WERI-Rb-1 (cell line): ENCODE measurements around the gene LIPK.

ENCODE experiments used
- DNase-seq: peaks from one replicate; pipeline ENCODE4 v3.0.0-alpha.2; 2020
- H3K27ac ChIP-seq: fragments of 250-450 bp; sonication (Bioruptor Pico); 2 replicates; pipeline ENCODE4 v1.5.1; 2020; ENCODE audit warnings: mild to moderate bottlenecking, moderate library complexity
- H3K27me3 ChIP-seq: fragments of 250-450 bp; sonication (Bioruptor Pico); 2 replicates; pipeline ENCODE4 v1.5.1; 2021; ENCODE audit warnings: mild to moderate bottlenecking, low read depth, moderate library complexity; ENCODE audit not compliant: insufficient read depth, severe bottlenecking
- H3K36me3 ChIP-seq: fragments of 250-450 bp; sonication (Bioruptor Pico); 2 replicates; pipeline ENCODE4 v1.5.1; 2020; ENCODE audit warnings: mild to moderate bottlenecking, moderate library complexity
- H3K4me3 ChIP-seq: 2 replicates; pipeline ENCODE4 v1.5.1; 2011; ENCODE audit warnings: low read depth, mild to moderate bottlenecking, control low read depth, low read length
- H3K9me3 ChIP-seq: fragments of 250-450 bp; sonication (Bioruptor Pico); 2 replicates; pipeline ENCODE4 v1.5.1; 2021; ENCODE audit warnings: mild to moderate bottlenecking, moderate library complexity; ENCODE audit not compliant: severe bottlenecking
- CTCF ChIP-seq: IDR thresholded peaks from 2 replicates; pipeline ENCODE4 v1.5.1; 2011; ENCODE audit warnings: low read depth, mild to moderate bottlenecking, control low read depth, inconsistent platforms, low read length

LIPK gene

GRCh38 chr10:88769384-88769783, 63.3 kb downstream of the LIPK start:
- no peak for TF ChIP-seq CTCF
- Histone ChIP-seq H3K27me3 (no peaks in the 10 kb centered on the region), H3K4me3 (no peak overlapping the region), H3K36me3 (no peaks in the 10 kb centered on the region), H3K27ac (no peak overlapping the region), H3K9me3 (no peaks in the 10 kb centered on the region)
- DNase-seq: no peak

GRCh38 chr10:88781206-88781605, 75.2 kb downstream of the LIPK start:
- TF ChIP-seq CTCF: no peak
- Histone ChIP-seq H3K27ac (no peak overlapping the region), H3K36me3 (no peaks in the 10 kb centered on the region), H3K4me3 (no peak overlapping the region), H3K9me3 (no peaks in the 10 kb centered on the region), H3K27me3 (no peaks in the 10 kb centered on the region)
- DNase-seq: no peak

- Histone ChIP-seq H3K9me3 (no peaks in the 10 kb centered on the region), H3K27me3 (no peaks in the 10 kb centered on the region), H3K36me3 (no peaks in the 10 kb centered on the region), H3K4me3 (no peak overlapping the region), H3K27ac (no peak overlapping the region)
- no peak for TF ChIP-seq CTCF
- DNase-seq: no peak
Observed at GRCh38 chr10:88782222-88782621, 76.2 kb downstream of the LIPK start.

- TF ChIP-seq CTCF: no peak
- no peak for DNase-seq
Observed at GRCh38 chr10:88783724-88784123, 77.7 kb downstream of the LIPK start.

DNA sequence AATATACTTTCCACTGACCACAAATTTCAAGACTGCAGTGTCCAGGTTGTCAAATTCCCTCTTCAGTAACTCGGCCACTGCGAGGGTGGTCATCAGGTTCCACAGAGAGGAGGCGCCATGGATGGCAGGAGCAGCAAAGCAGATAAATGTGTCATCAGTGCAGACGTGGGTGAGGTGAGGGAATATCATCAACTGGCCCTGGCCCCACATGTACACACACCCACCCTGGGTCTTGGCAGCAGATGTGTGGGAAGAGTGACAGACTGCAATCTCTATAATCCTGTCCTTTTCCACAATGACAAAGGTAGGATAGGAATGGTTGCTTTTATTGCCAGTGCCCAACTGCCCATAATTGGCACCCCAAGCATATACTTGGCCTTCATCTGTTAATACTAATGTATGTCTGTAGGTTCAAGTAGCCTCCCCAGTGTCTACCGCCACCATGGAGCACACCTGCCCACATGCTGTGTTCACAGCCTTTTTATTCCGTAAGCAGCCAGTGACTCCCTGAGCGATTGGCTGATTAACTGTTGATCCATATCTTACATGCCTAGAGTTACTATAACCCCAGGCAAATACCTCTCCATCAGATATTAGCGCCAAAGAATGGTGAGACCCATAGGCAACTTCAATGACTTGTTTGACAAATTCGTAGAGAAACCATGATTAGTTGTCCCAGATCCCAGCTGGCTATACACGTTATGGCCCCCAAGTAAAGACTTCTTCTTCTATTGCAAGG, 80.2 kb downstream of the LIPK start:
- DNase-seq: peak; percentile 23

More at GRCh38 chr10:88783724-88784123, 77.7 kb downstream of the LIPK start:
- H3K36me3 ChIP-seq: no peaks in the 10 kb centered on the region
- no peak overlapping the region for H3K27ac ChIP-seq
- no peaks in the 10 kb centered on the region for H3K27me3 ChIP-seq
- no peaks in the 10 kb centered on the region for H3K9me3 ChIP-seq
- H3K4me3 ChIP-seq: no peak overlapping the region

More for the DNA sequence above, 80.2 kb downstream of the LIPK start:
- Histone ChIP-seq H3K4me3 (no peak overlapping the region), H3K27ac (no peak overlapping the region), H3K36me3 (no peaks in the 10 kb centered on the region), H3K27me3 (no peaks in the 10 kb centered on the region), H3K9me3 (no peaks in the 10 kb centered on the region)
- no peak for TF ChIP-seq CTCF
